ENCODE data around the gene PYM1.

Gene PYM1

GRCh38 chr12:55930771-55931316 lies 3.1 kb upstream of the PYM1 start, which contains the start of gene DGKA:
Gene DGKA (plus strand): TSS chr12:55931162. CDS start chr12:55936504, 5,342 bp downstream.
- ChIA-PET POLR2A (interaction anchor here (1.3 kb wide), 2 partner anchors 101 kb away, joined by 9 to 12 read pairs; partner anchors contain the start of gene DNAJC14), CTCF (interaction anchor here (0.6 to 1.6 kb wide), 20 partner anchors 9 to 136 kb away, joined by 3 to 15 read pairs (median 3); partner anchors contain the start of genes DNAJC14 and ORMDL2)
- peaks cover 4% of the 10 kb centered on the region; the same call in 1 of the 2 replicates for H3K4me1 ChIP-seq (ENCODE audit: control insufficient read depth, insufficient read depth, low read length)
- H3K27ac ChIP-seq (ENCODE audit: extremely low read depth, low read depth, low read length): no peak within 1 kb of the TSS; the same call in 1 of the 2 replicates
- no peaks in the 10 kb centered on the region for H3K36me3 ChIP-seq (ENCODE audit: control insufficient read depth in 2 of 2, insufficient read depth in 1 of 2, low read length in 2 of 2)
- peak within 1 kb of the TSS; percentile 58 for H3K4me3 ChIP-seq (ENCODE audit: low read depth, low read length)
- H3K9me3 ChIP-seq (ENCODE audit: control insufficient read depth, insufficient read depth, low read depth, low read length): no peaks in the 10 kb centered on the region
- TF ChIP-seq RBAK (tag by site-specific recombination; IDR thresholded peaks at IDR 0.05) (no peak), KLF9 (tag by site-specific recombination; IDR thresholded peaks at IDR 0.05; ENCODE audit: low read depth) (peak; percentile 18; the same call in 1 of the 2 replicates), ZNF416 (tag by site-specific recombination; IDR thresholded peaks at IDR 0.05) (no peak), SP2 (tag by site-specific recombination; IDR thresholded peaks at IDR 0.05) (peak; percentile 51), ZNF654 (tag by site-specific recombination; IDR thresholded peaks at IDR 0.05; ENCODE audit: low read depth) (peak; percentile 47), PRDM4 (tag by site-specific recombination; IDR thresholded peaks at IDR 0.05) (peak; percentile 52; the same call in 1 of the 2 replicates), SP7 (tag by site-specific recombination; IDR thresholded peaks at IDR 0.05) (0 out of 2 replicates have a peak, but pooled peaks have one; percentile 14), ZNF660 (tag by site-specific recombination; IDR thresholded peaks at IDR 0.05) (peak; percentile 84; the same call in 1 of the 2 replicates), ZNF600 (tag by site-specific recombination; IDR thresholded peaks at IDR 0.05) (0 out of 2 replicates have a peak, but pooled peaks have one; percentile 17), ZNF341 (tag by site-specific recombination; IDR thresholded peaks at IDR 0.05; ENCODE audit: low read depth) (peak; percentile 70; the same call in 1 of the 2 replicates), SP3 (tag by site-specific recombination; IDR thresholded peaks at IDR 0.05) (peak; percentile 71), CTCF (tag by site-specific recombination; IDR thresholded peaks at IDR 0.05) (peak; percentile 62), ZBTB17 (tag by site-specific recombination; IDR thresholded peaks at IDR 0.05) (0 out of 2 replicates have a peak, but pooled peaks have one; percentile 22), ZSCAN18 (tag by site-specific recombination; IDR thresholded peaks at IDR 0.05) (no peak), KLF8 (tag by site-specific recombination; IDR thresholded peaks at IDR 0.05) (0 out of 2 replicates have a peak, but pooled peaks have one; percentile 39), ZNF398 (tag by site-specific recombination; IDR thresholded peaks at IDR 0.05) (0 out of 2 replicates have a peak, but pooled peaks have one; percentile 15), ZXDB (tag by site-specific recombination; IDR thresholded peaks at IDR 0.05) (no peak), INSM2 (tag by site-specific recombination; IDR thresholded peaks at IDR 0.05) (0 out of 2 replicates have a peak, but pooled peaks have one; percentile 19), ZBTB11 (tag by site-specific recombination; conservative IDR thresholded peaks at IDR 0.05; ENCODE audit: low read depth) (0 out of 2 replicates have a peak, but pooled peaks have one; percentile 3), ZNF223 (tag by site-specific recombination; IDR thresholded peaks at IDR 0.05) (no peak), ZNF292 (tag by site-specific recombination; IDR thresholded peaks at IDR 0.05; ENCODE audit: borderline replicate concordance, low read depth) (no peak), ZBTB26 (tag by site-specific recombination; optimal IDR thresholded peaks at IDR 0.05) (no peak)
